Liver (tissue), 9 donors: ENCODE measurements around the gene KBTBD13. TPM values are rescaled to one million over a fixed set of nuclear protein-coding genes. Genes with fewer than 3 reads are reported as not detected.

Source experiments
- DNase-seq: peaks from one replicate; pipeline ENCODE4 v3.0.0-alpha.2; 2017; ENCODE audit warnings: low spot score
- H3K27ac ChIP-seq, 2 donors: one replicate each; pipeline ENCODE4 v1.7.0; 2013; ENCODE audit warnings: inconsistent platforms in 2 of 2, low read length in 2 of 2, control low read depth in 1 of 2, low read depth in 1 of 2, mild to moderate bottlenecking in 1 of 2
- H3K27me3 ChIP-seq, 4 donors: one replicate each; pipeline versions ENCODE4 v1.6.1 to v1.7.0; 2013; ENCODE audit warnings: low read length in 3 of 4, inconsistent platforms in 1 of 4, mild to moderate bottlenecking in 1 of 4, moderate library complexity in 1 of 4; ENCODE audit not compliant: control insufficient read depth in 4 of 4, insufficient read depth in 4 of 4
- H3K36me3 ChIP-seq, 4 donors: one replicate each; pipeline versions ENCODE4 v1.6.1 to v1.7.0; 2013; ENCODE audit warnings: low read length in 3 of 4, mild to moderate bottlenecking in 3 of 4, low read depth in 1 of 4, moderate library complexity in 1 of 4; ENCODE audit not compliant: control insufficient read depth in 4 of 4, insufficient read depth in 3 of 4
- H3K4me1 ChIP-seq, 4 donors: one replicate each; pipeline versions ENCODE4 v1.6.1 to v1.7.0; 2013; ENCODE audit warnings: low read length in 3 of 4, mild to moderate bottlenecking in 3 of 4, moderate library complexity in 1 of 4; ENCODE audit not compliant: control insufficient read depth in 4 of 4, insufficient read depth in 4 of 4
- H3K4me3 ChIP-seq, 3 donors: one replicate each; pipeline versions ENCODE4 v1.6.1 to v1.7.0; 2013; ENCODE audit warnings: low read length in 3 of 3, control low read depth in 1 of 3, low read depth in 1 of 3, mild to moderate bottlenecking in 1 of 3
- H3K9ac ChIP-seq, 2 donors: one replicate each; pipeline ENCODE4 v1.7.0; 2013; ENCODE audit warnings: low read length in 2 of 2, mild to moderate bottlenecking in 2 of 2, moderate library complexity in 2 of 2, control low read depth in 1 of 2, low read depth in 1 of 2
- H3K9me3 ChIP-seq, 4 donors: one replicate each; pipeline versions ENCODE4 v1.6.1 to v1.7.0; 2013; ENCODE audit warnings: low read length in 3 of 4; ENCODE audit not compliant: control insufficient read depth in 4 of 4
- ATF3 ChIP-seq: IDR thresholded peaks from 2 replicates; pipeline ENCODE4 v1.6.1; 2016; ENCODE audit warnings: antibody characterized with exemption
- CTCF ChIP-seq: fragments of 150-350 bp; IDR thresholded peaks from 2 replicates; pipeline ENCODE4 v1.5.1; 2017; ENCODE audit warnings: improper control_type of control experiment, low read depth, low read length; ENCODE audit not compliant: missing input control
- EGR1 ChIP-seq, 2 donors: IDR thresholded peaks; 2 replicates each; pipeline ENCODE4 v1.6.1; 2016 to 2018; ENCODE audit warnings: antibody characterized with exemption in 2 of 2, low read depth in 2 of 2
- FOXA1 ChIP-seq: IDR thresholded peaks from 2 replicates; pipeline ENCODE4 v1.6.1; 2016; ENCODE audit warnings: antibody characterized with exemption
- FOXA2 ChIP-seq: IDR thresholded peaks from 2 replicates; pipeline ENCODE4 v1.6.1; 2016; ENCODE audit warnings: antibody characterized with exemption
- GABPA ChIP-seq, 2 donors: IDR thresholded peaks in 1 of 2; conservative IDR thresholded peaks in 1 of 2; 2 replicates each; pipeline ENCODE4 v1.6.1; 2016; ENCODE audit warnings: antibody characterized with exemption in 2 of 2, mild to moderate bottlenecking in 1 of 2, moderate library complexity in 1 of 2
- JUND ChIP-seq, 2 donors: IDR thresholded peaks; 2 replicates each; pipeline ENCODE4 v1.6.1; 2016; ENCODE audit warnings: antibody characterized with exemption in 2 of 2
- MAX ChIP-seq: IDR thresholded peaks from 2 replicates; pipeline ENCODE4 v1.6.1; 2016; ENCODE audit warnings: antibody characterized with exemption
- NR2F2 ChIP-seq: IDR thresholded peaks from 2 replicates; pipeline ENCODE4 v1.6.1; 2016; ENCODE audit warnings: antibody characterized with exemption
- RAD21 ChIP-seq, 2 donors: IDR thresholded peaks; 2 replicates each; pipeline ENCODE4 v1.6.1; 2016; ENCODE audit warnings: antibody characterized with exemption in 2 of 2, mild to moderate bottlenecking in 2 of 2
- REST ChIP-seq: IDR thresholded peaks from 2 replicates; pipeline ENCODE4 v1.6.1; 2016; ENCODE audit warnings: antibody characterized with exemption, mild to moderate bottlenecking
- RXRA ChIP-seq, 2 donors: IDR thresholded peaks; 2 replicates each; pipeline ENCODE4 v1.6.1; 2017 to 2018; ENCODE audit warnings: antibody characterized with exemption in 2 of 2, mild to moderate bottlenecking in 1 of 2
- SP1 ChIP-seq: IDR thresholded peaks from 2 replicates; pipeline ENCODE4 v1.6.1; 2018; ENCODE audit warnings: antibody characterized with exemption, mild to moderate bottlenecking
- TAF1 ChIP-seq: conservative IDR thresholded peaks from 2 replicates; pipeline ENCODE4 v1.6.1; 2016; ENCODE audit warnings: antibody characterized with exemption, mild to moderate bottlenecking
- YY1 ChIP-seq: IDR thresholded peaks from 2 replicates; pipeline ENCODE4 v1.6.1; 2016; ENCODE audit warnings: antibody characterized with exemption, mild to moderate bottlenecking
- ZBTB33 ChIP-seq: IDR thresholded peaks from 2 replicates; pipeline ENCODE4 v1.6.1; 2016; ENCODE audit warnings: antibody characterized with exemption
- WGBS: extraction: QIAGEN DNeasy Blood & Tissue Kit; methylation state at CpG from one replicate; pipeline ENCODE4 v1.1.7; 2013; 5-methylcytosine and 5-hydroxymethylcytosine counted together
- polyA plus RNA-seq, 2 donors: library from polyadenylated mRNA; stranded (reverse) in 1 of 2; unstranded in 1 of 2; fragments of 200-250 nt in 1 of 2; fragments of >200 nt in 1 of 2; fragmentation: Nextera tagmentation in 1 of 2; extraction: Ambion mirVana in 1 of 2; gene quantifications; one replicate each; pipeline versions ENCODE4 v1.2.1 to v1.2.3, GENCODE V29; 2013 to 2015
- total RNA-seq, 2 donors: library from RNA; depleted of rRNA; stranded (reverse); fragments of >200 nt; gene quantifications; one replicate each; pipeline ENCODE4 v1.2.3, GENCODE V29; 2014
- donor health status: healthy.
- donor health status: healthy.
- donor health status: healthy.
- donor health status: healthy.
- donor health status: healthy.

KBTBD13 gene
- total and polyA plus RNA-seq, 4 donors, result not detected

- TF ChIP-seq RAD21 (IDR thresholded peaks at IDR 0.05) (no peak), TAF1 (no peak), RXRA (IDR thresholded peaks at IDR 0.05) (no peak), CTCF (no peak), EGR1 (IDR thresholded peaks at IDR 0.05; ENCODE audit: low read depth in 2 of 2) (no peak), FOXA2 (no peak), ATF3 (no peak), FOXA1 (no peak), REST (no peak), YY1 (no peak), MAX (no peak), GABPA (IDR thresholded peaks at IDR 0.05 in 1 of 2, conservative IDR thresholded peaks at IDR 0.05 in 1 of 2) (no peak), NR2F2 (no peak), ZBTB33 (no peak)
- Histone ChIP-seq H3K9ac (no peak overlapping the region), H3K9me3 (no peaks in the 10 kb centered on the region), H3K4me1 (peaks cover 0 to 11% (median 10%) of the 10 kb centered on the region in 4 donors), H3K36me3 (no peaks in the 10 kb centered on the region), H3K4me3 (no peak overlapping the region), H3K27me3 (no peaks in the 10 kb centered on the region), H3K27ac (no peak overlapping the region)
- DNase-seq, result no peak
- 91% methylated on average over 2 of the region's 2 CpGs for WGBS
Observed at GRCh38 chr15:65051266-65051665, 25.3 kb upstream of the KBTBD13 start.

GRCh38 chr15:65052956-65053355 is 23.6 kb upstream of the KBTBD13 start:
- DNase-seq, result no peak
- Histone ChIP-seq H3K4me3 (no peak overlapping the region), H3K9ac (no peak overlapping the region), H3K4me1 (peaks cover 0 to 11% (median 10%) of the 10 kb centered on the region in 4 donors), H3K27ac (no peak overlapping the region), H3K27me3 (no peaks in the 10 kb centered on the region), H3K9me3 (no peaks in the 10 kb centered on the region), H3K36me3 (no peaks in the 10 kb centered on the region)
- WGBS, result 96% methylated on average over 2 of the region's 2 CpGs
- TF ChIP-seq JUND (IDR thresholded peaks at IDR 0.05) (no peak), SP1 (no peak), FOXA1 (no peak), TAF1 (no peak), CTCF (no peak), REST (no peak), RAD21 (IDR thresholded peaks at IDR 0.05) (no peak), ZBTB33 (no peak), EGR1 (IDR thresholded peaks at IDR 0.05; ENCODE audit: low read depth in 2 of 2) (no peak)
